Measurements from ENCODE around the gene CASR. TPM values are rescaled to one million over a fixed set of nuclear protein-coding genes. Genes with fewer than 3 reads are reported as not detected.

The CASR gene
- total RNA-seq, 1 experiment from 2014 or later, result not detected

GRCh38 chr3:122215592-122216298, 32.3 kb downstream of the CASR start:
- no peaks in the 10 kb centered on the region for H3K27me3 ChIP-seq (replicated peaks; ENCODE audit: control insufficient read depth, insufficient read depth, low read length)

DNA sequence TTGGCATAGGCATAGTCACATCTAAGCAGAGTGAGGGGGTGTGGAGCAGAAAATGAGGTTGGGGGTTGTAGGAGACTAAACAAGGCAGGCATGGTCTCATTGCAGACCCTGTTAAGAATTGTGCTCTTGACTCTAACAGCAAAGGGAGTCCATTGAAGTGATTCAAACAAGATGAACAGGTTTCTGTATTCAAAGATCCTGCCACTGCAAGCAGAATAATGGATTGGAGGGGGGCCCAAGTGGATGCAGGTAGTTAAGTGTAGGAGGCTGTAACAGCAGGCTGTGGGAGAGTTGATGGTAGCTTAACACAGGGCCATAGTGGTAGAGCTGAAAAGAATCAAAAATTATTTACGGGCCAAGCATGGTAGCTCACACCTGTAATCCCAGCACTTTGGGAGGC, 34.4 kb downstream of the CASR start:
- ChIA-PET POLR2A (no interaction called here), CTCF (no interaction called here)
- Histone ChIP-seq H3K27me3 (replicated peaks; ENCODE audit: control insufficient read depth, insufficient read depth, low read length) (no peaks in the 10 kb centered on the region), H3K4me1 (no peaks in the 10 kb centered on the region), H3K4me3 (ENCODE audit: low read depth, low read length) (no peak overlapping the region), H3K36me3 (ENCODE audit: control insufficient read depth, insufficient read depth, low read length) (no peaks in the 10 kb centered on the region), H3K9me3 (no peaks in the 10 kb centered on the region)
- intact Hi-C loops (cut with micrococcal nuclease; ENCODE audit: unreplicated experiment), result no loop called here
- peaks cover 4% of the 10 kb centered on the region for H3K9me3 Mint-ChIP-seq (ENCODE audit: unreplicated experiment)
- H3K27me3 Mint-ChIP-seq (ENCODE audit: insufficient read depth, unreplicated experiment), result peaks cover 11% of the 10 kb centered on the region
- TF ChIP-seq CTCF (IDR thresholded peaks at IDR 0.05; ENCODE audit: insufficient read depth in 1 of 2, low read depth in 1 of 2, low read length in 1 of 2, severe bottlenecking in 1 of 2, unreplicated experiment in 1 of 2), result no peak
- no peaks in the 10 kb centered on the region for H3K36me3 Mint-ChIP-seq (ENCODE audit: insufficient read depth, unreplicated experiment)
- no peak overlapping the region for H3K4me3 Mint-ChIP-seq (ENCODE audit: unreplicated experiment)
- H3K4me1 Mint-ChIP-seq (ENCODE audit: low read depth, unreplicated experiment), result no peaks in the 10 kb centered on the region
- no peak for DNase-seq
- no peak overlapping the region for H3K27ac Mint-ChIP-seq (ENCODE audit: unreplicated experiment)
- BruUV-seq (replicated peaks), result no TSS peak

More at GRCh38 chr3:122215592-122216298, 32.3 kb downstream of the CASR start:
- Mint-ChIP-seq H3K4me3 (ENCODE audit: unreplicated experiment) (no peak overlapping the region), H3K27me3 (ENCODE audit: insufficient read depth, unreplicated experiment) (peaks cover 8% of the 10 kb centered on the region), H3K36me3 (ENCODE audit: insufficient read depth, unreplicated experiment) (no peaks in the 10 kb centered on the region), H3K4me1 (ENCODE audit: low read depth, unreplicated experiment) (no peaks in the 10 kb centered on the region), H3K27ac (ENCODE audit: unreplicated experiment) (no peak overlapping the region), H3K9me3 (ENCODE audit: unreplicated experiment) (no peaks in the 10 kb centered on the region)
- intact Hi-C loops (cut with micrococcal nuclease; ENCODE audit: unreplicated experiment), result no loop called here
- TF ChIP-seq CTCF (IDR thresholded peaks at IDR 0.05; ENCODE audit: insufficient read depth in 1 of 2, low read depth in 1 of 2, low read length in 1 of 2, severe bottlenecking in 1 of 2, unreplicated experiment in 1 of 2), result no peak
- Histone ChIP-seq H3K4me1 (no peaks in the 10 kb centered on the region), H3K9me3 (no peaks in the 10 kb centered on the region), H3K36me3 (ENCODE audit: control insufficient read depth, insufficient read depth, low read length) (no peaks in the 10 kb centered on the region), H3K4me3 (ENCODE audit: low read depth, low read length) (no peak overlapping the region)
- DNase-seq, result no peak
- CTCF ChIA-PET, result no interaction called here
- BruUV-seq (replicated peaks), result no TSS peak
- POLR2A ChIA-PET, result no interaction called here

GRCh38 chr3:122219242-122219872, 35.9 kb downstream of the CASR start:
- no peak for TF ChIP-seq CTCF (IDR thresholded peaks at IDR 0.05; ENCODE audit: insufficient read depth in 1 of 2, low read depth in 1 of 2, low read length in 1 of 2, severe bottlenecking in 1 of 2, unreplicated experiment in 1 of 2)
- H3K4me1 ChIP-seq, result no peaks in the 10 kb centered on the region
- DNase-seq, result no peak
- Mint-ChIP-seq H3K9me3 (ENCODE audit: unreplicated experiment) (peaks cover 7% of the 10 kb centered on the region), H3K4me1 (ENCODE audit: low read depth, unreplicated experiment) (no peaks in the 10 kb centered on the region), H3K4me3 (ENCODE audit: unreplicated experiment) (no peak overlapping the region), H3K27ac (ENCODE audit: unreplicated experiment) (no peak overlapping the region), H3K36me3 (ENCODE audit: insufficient read depth, unreplicated experiment) (no peaks in the 10 kb centered on the region), H3K27me3 (ENCODE audit: insufficient read depth, unreplicated experiment) (peaks cover 11% of the 10 kb centered on the region)
- H3K4me3 ChIP-seq (ENCODE audit: low read depth, low read length), result no peak overlapping the region
- no peaks in the 10 kb centered on the region for H3K9me3 ChIP-seq
- ChIA-PET POLR2A (no interaction called here), CTCF (no interaction called here)
- intact Hi-C loops (cut with micrococcal nuclease; ENCODE audit: unreplicated experiment), result no loop called here
- H3K27me3 ChIP-seq (replicated peaks; ENCODE audit: control insufficient read depth, insufficient read depth, low read length), result no peaks in the 10 kb centered on the region
- no peaks in the 10 kb centered on the region for H3K36me3 ChIP-seq (ENCODE audit: control insufficient read depth, insufficient read depth, low read length)
- no TSS peak for BruUV-seq (replicated peaks)

All from Caco-2 (cell line).